Stimulated activated CD8-positive, alpha-beta memory T cell treated with anti-CD3 and anti-CD28 coated beads, Interleukin-2, amount 100 ng/mL, for 48 hours (primary cell): Measurements from ENCODE around the gene GLI1.
A peak's percentile ranks its signal among the peaks of the same experiment; 100 is the strongest.
"Not testable (repeated sequence)": the region's sequence is repeated elsewhere in the genome, so short reads cannot be mapped to it uniquely, and the experiment has no call there.

Experiments
- DNase-seq, 2 donors: peaks; one replicate each; pipeline ENCODE4 v3.0.0-alpha.2; 2020; ENCODE audit warnings: low read depth in 2 of 2

Gene GLI1

GRCh38 chr12:57476162-57476992 is 16.8 kb downstream of the GLI1 start:
- DNase-seq, result peak; percentile 72 to 74

GRCh38 chr12:57476993-57477709 is 17.6 kb downstream of the GLI1 start:
- no peak for DNase-seq

GRCh38 chr12:57477710-57478681 is 18.4 kb downstream of the GLI1 start:
- no peak for DNase-seq

GRCh38 chr12:57479043-57479375 is 19.4 kb downstream of the GLI1 start:
- DNase-seq, result no peak

- no peak for DNase-seq
These were observed 20.0 kb downstream of the GLI1 start, which contains the start of gene ARHGAP9 for GRCh38 chr12:57479376-57480115. TSS of gene ARHGAP9 (minus strand) at chr12:57479866. CDS start at chr12:57479406, 460 bp downstream.

- no peak for DNase-seq
These were observed 22.1 kb downstream of the GLI1 start for GRCh38 chr12:57481671-57482070.

- no peak for DNase-seq
These were observed 23.9 kb downstream of the GLI1 start for GRCh38 chr12:57483466-57483865.

GRCh38 chr12:57485695-57486094 is 26.1 kb downstream of the GLI1 start:
- no peak for DNase-seq

GRCh38 chr12:57487055-57487596 is 27.5 kb downstream of the GLI1 start:
- no peak for DNase-seq

DNA sequence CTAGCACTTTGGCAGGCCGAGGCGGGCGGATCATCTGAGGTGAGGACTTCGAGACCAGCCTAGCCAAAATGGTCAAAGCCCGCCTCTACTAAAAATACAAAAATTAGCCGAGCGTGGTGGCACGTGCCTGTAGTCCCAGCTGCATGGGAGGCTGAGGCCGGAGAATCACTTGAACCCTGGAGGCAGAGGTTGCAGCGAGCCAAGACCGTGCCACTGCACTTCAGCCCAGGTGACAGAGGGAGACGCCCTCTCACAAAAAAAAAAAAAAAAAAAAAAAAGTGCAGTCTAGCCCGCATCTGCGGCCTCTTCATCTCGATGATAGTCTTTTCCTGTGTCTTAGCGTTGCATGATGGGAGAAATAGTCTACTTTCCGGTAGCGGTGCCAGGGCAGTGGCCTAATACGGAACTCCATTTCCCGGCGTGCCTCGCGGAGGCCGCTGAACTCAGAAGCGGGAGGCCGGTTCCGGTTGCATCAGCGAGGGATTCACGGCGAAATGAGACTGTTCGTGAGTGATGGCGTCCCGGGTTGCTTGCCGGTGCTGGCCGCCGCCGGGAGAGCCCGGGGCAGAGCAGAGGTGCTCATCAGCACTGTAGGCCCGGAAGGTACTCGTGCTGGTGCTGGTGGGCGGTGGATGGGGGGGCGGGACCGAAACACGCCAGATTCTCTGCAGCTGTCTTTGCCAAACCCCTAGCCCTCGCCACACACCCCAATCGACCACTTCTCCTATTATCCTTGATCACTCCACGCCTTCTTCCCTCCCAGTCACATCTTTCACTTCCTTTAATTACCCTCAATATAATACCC is 28.2 kb downstream of the GLI1 start, which contains the start of gene MARS1:
Gene MARS1 (plus strand): TSS at position 472 of the 805 bp plus-strand sequence. CDS start 23 bp downstream, at position 495.
- peak; percentile 83 to 87 for DNase-seq

DNA sequence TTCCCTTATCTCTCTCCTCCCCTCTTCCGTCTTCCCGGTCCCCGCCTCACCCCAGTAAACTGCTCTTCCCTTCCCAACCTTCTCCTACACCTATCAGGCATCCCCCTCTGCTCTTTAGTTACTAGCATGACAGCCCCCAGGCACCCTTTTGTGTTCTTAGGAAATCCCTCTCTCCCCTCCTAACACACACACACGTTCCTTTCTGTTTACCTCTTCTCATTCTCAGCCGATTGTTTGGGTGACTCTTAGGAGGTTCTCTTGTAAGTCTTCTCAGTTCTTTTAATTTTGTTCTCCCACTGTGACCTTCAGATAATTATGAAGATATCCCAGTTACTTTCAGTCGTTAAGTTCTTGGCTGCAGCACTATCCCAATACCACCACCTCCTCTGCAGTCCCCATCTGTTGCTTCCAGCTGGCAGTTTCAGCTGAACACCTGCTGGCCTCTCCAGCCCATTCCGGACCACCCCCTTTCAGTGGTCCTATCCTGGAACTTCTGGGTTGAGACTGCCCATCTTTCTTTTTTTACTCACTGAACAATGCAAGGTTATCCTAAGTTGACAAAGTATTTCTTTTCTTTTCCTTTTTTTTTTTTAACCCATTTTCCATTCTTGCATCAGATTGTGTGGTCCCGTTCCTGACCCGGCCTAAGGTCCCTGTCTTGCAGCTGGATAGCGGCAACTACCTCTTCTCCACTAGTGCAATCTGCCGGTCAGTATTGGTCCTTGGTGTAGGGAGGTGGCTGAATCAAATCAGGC is 29.0 kb downstream of the GLI1 start:
- DNase-seq, result no peak

DNA sequence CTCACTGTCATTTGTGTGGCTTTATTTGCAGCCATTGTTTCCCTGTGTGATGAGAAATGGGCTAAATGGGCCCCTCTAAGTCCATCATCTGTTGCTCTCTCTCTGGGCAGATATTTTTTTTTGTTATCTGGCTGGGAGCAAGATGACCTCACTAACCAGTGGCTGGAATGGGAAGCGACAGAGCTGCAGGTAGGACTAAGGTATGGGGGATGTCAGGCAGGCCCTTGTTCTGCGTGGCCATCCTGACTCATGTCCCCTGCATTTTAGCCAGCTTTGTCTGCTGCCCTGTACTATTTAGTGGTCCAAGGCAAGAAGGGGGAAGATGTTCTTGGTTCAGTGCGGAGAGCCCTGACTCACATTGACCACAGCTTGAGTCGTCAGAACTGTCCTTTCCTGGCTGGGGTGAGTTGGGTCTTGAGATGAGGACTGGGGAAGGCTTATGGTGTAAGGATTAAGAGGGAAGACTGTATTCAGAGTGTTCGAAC is 29.6 kb downstream of the GLI1 start:
- no peak for DNase-seq

GRCh38 chr12:57490126-57490525 is 30.5 kb downstream of the GLI1 start:
- no peak for DNase-seq

- no peak for DNase-seq
These were observed 32.1 kb downstream of the GLI1 start for GRCh38 chr12:57491393-57492280.

DNA sequence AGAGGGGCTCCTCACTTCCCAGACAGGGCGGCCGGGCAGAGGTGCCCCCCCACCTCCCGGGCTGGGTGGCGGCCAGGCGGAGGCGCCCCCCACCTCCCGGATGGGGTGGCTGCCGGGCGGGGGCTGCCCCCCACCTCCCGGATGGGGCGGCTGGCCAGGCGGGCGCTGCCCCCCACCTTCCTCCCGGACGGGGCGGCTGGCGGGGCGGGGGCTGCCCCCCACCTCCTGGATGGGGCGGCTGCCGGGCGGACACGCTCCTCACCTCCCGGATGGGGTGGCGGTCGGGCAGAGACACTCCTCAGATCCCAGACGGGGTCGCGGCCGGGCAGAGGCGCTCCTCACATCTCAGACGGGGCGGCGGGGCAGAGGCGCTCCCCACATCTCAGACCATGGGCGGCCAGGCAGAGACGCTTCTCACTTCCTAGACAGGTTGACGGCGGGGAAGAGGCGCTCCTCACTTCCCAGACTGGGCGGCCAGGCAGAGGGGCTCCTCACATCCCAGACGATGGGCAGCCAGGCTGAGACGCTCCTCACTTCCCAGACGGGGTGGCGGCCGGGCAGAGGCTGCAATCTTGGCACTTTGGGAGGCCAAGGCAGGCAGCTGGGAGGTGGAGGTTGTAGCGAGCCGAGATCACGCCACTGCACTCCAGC is 35.6 kb downstream of the GLI1 start:
- DNase-seq, result not testable (repeated sequence)

GRCh38 chr12:57496822-57497221 is 37.2 kb downstream of the GLI1 start:
- DNase-seq, result no peak
